ENCODE results near the gene WDFY4. TPM values are rescaled to one million over a fixed set of nuclear protein-coding genes. Genes with fewer than 3 reads are reported as not detected.

The WDFY4 gene
- polyA plus RNA-seq, 1 donor from 2014 or later = 78.7 TPM

DNA sequence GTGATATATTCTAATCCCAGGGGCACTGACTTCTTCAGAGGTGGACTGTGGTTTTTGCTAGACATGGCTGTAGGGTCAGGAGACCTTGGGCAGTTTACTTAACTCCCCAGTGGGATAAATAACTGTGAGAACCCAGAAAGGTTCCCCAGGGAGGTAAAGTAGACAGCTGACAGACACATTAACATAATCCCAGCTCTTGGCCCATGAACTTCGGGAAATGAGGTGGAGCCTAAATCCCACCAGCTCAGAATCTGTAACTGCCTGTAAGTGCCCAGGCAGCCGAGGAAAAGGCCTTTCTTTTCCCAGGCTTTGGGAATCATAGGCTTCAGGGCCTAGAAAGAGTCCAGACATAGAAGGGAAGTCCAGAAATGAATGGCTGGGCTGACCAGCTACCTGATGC, 149.0 kb downstream of the WDFY4 start:
- peak overlapping the region in 1 of 3 donors; percentile 48 for H3K27ac Mint-ChIP-seq
- H3K27me3 Mint-ChIP-seq = no peaks in the 10 kb centered on the region
- no peaks in the 10 kb centered on the region for H3K4me1 Mint-ChIP-seq
- H3K4me3 Mint-ChIP-seq = no peak overlapping the region
- H3K9me3 Mint-ChIP-seq = no peaks in the 10 kb centered on the region
- peaks cover 5% of the 10 kb centered on the region for H3K36me3 Mint-ChIP-seq

DNA sequence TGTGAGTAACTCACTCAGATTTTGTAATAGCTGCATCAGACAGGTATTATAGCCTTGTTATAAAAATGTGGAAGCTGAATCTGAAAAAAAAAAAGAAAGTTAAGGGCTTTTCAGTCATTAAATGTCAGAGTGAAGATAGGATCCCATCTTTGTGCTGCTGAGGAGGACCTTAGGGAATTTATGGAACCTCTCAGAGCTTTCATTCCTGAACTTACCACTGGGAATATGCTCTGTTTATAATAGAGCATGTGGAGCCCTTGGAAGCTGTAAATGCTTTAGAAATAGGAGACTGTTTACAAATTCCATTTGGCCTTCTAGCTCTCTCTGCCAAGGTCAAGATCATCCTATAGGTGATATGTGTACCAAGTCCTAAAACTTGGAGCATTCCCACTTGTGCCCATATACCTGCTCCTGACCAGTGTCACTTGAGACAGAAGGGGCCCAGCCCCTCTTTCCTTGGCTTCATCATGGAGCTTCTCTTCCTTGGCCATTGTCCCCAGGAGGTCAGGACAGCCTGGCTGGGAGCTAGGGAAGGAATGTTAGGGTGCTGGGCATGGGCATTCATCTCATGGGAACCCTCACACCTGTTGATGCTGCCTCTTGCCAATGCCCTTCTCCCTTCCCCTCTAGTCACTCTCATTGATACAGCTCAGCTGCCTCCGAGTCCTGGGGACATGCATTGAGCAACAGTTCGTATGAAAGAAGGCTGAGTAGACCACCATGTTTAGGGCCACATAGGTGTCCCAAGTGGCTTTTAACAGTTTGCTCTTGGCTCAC, 149.7 kb downstream of the WDFY4 start:
- Mint-ChIP-seq H3K4me3 (no peak overlapping the region), H3K27me3 (no peaks in the 10 kb centered on the region), H3K4me1 (no peaks in the 10 kb centered on the region), H3K9me3 (no peaks in the 10 kb centered on the region), H3K27ac (no peak overlapping the region), H3K36me3 (peaks cover 5% of the 10 kb centered on the region)

DNA sequence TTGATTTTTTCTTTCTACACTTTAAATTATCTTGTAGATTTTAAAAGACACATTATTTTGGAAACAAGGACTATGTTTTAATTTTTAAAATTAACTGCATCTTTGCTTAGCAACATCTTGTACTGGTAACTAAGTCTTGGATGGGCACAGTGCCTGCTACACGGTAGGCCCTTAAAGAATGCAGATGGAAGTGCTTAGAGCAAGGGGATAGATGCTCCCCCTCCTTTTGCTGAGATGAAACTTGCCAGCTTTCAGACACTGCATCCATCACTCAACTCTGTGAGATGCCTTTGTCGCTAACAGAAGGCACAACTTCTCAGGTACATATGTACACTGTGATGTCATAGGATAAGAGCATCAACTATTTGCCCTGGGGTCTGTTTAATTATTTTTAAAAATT, 151.1 kb downstream of the WDFY4 start:
- Mint-ChIP-seq H3K4me3 (no peak overlapping the region), H3K27me3 (no peaks in the 10 kb centered on the region), H3K36me3 (peaks cover 2% of the 10 kb centered on the region), H3K27ac (no peak overlapping the region), H3K9me3 (no peaks in the 10 kb centered on the region), H3K4me1 (peaks cover 0 to 2% (median 0%) of the 10 kb centered on the region in 3 donors)

DNA sequence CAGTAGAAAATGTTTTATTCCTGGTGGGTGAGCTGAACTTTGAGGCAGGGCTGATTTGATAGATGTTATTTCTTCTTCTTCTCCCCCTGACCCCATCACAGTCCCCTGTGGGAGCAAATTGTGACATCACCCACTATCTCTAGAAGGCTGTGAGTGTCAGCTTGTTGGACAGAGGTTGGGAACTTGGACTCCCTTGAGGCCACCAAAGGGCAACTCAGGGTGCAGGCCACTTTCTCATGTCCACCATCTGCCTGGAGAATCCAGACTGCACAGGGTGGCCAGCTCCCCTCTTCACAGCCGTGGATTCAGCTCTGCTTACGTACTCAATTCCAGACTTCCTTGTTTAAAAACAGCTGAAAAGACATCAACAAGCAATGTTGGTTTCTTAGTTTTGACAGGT, 151.9 kb downstream of the WDFY4 start:
- no peaks in the 10 kb centered on the region for H3K27me3 Mint-ChIP-seq
- no peak overlapping the region for H3K27ac Mint-ChIP-seq
- H3K4me1 Mint-ChIP-seq = peaks cover 0 to 2% (median 0%) of the 10 kb centered on the region in 3 donors
- peaks cover 2% of the 10 kb centered on the region for H3K36me3 Mint-ChIP-seq
- H3K4me3 Mint-ChIP-seq = no peak overlapping the region
- no peaks in the 10 kb centered on the region for H3K9me3 Mint-ChIP-seq

DNA sequence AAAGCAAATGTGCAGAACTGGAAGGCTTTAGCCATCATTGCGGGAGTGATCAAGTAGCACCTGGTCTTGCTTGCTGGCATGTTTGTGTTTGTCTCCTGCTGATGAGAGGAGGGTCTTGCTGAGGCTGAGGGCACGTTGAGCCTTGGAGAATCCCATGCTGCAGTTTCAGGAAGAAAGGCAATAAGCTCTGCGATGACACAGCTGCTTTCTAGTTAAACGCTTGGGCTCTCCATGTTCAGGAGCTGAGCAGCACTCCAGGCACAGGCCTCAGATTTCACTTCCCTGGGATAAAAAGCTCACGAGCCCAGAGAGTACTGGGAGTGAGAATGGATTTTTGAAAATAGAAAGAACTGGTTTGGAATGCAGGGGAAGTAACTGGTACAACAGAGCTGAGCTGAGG, 154.2 kb downstream of the WDFY4 start:
- no peaks in the 10 kb centered on the region for H3K27me3 Mint-ChIP-seq
- no peaks in the 10 kb centered on the region for H3K9me3 Mint-ChIP-seq
- H3K4me1 Mint-ChIP-seq = peaks cover 0 to 2% (median 0%) of the 10 kb centered on the region in 3 donors
- H3K4me3 Mint-ChIP-seq = peak overlapping the region in 1 of 4 donors; percentile 18
- H3K27ac Mint-ChIP-seq = peak overlapping the region in 1 of 3 donors; percentile 32
- peaks cover 2% of the 10 kb centered on the region for H3K36me3 Mint-ChIP-seq

DNA sequence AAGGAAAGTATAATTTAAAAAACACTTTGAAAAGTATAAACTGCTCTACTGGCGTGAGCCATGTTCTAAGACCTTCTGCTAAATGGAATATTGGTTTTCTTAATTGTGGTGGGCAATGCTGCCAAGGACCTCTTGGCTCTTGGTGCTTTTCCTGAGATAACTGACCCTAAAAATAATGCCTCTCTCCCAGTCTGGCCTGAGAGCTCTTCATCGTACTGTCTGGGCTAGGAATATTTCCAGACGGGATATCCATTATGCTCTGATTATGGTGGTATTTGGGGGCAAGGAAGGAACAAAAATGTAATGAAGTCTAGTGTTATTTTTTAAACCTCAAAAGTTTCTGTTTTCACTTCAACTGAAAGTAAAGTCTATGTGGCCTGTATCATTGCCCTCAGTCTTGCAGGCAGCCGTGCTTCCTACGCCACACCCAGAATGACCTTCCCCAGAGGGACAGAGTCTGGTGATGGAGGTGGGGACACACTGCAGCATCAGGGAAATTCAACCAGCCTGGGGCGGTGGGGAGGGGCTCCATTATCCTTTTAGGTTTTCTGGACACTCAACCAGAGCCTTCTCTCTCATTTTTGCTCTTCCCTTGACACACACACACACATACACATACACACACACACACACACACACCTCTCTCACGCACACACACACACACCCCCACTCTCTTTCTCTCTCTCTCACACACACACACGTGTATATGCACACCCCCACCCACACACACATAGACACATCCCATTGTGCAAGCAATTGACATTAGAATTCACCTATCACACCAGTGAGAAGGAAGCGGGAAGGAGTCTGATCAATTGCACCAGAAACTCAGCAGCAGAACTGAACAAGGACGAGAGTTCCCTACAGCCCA, 155.4 kb downstream of the WDFY4 start:
- H3K4me3 Mint-ChIP-seq = no peak overlapping the region
- H3K27me3 Mint-ChIP-seq = no peaks in the 10 kb centered on the region
- H3K36me3 Mint-ChIP-seq = peaks cover 2% of the 10 kb centered on the region
- no peaks in the 10 kb centered on the region for H3K9me3 Mint-ChIP-seq
- peaks cover 0 to 2% (median 0%) of the 10 kb centered on the region in 3 donors for H3K4me1 Mint-ChIP-seq
- H3K27ac Mint-ChIP-seq = peak overlapping the region in 1 of 3 donors; percentile 93

DNA sequence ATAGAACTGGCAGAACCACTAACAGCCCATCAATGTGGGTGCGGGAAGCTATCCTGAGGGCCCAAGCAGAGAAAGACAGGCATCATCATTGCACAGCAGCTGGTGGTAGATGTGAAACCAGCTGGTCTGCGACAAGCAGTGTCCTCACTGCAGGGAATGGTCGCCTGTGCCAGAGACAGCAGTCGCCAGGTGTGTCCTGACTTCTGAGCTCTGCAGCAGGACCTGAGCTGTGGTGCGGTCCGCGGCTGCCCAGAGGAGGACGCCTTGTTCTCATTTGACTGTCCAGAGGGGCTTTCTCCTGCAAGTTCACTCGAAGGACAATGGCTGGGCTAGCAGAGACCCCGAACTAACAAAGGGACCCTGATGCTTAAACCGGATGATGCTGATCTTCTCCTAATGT, 157.6 kb downstream of the WDFY4 start:
- no peaks in the 10 kb centered on the region for H3K9me3 Mint-ChIP-seq
- peaks cover 0 to 2% (median 0%) of the 10 kb centered on the region in 3 donors for H3K4me1 Mint-ChIP-seq
- H3K27ac Mint-ChIP-seq = no peak overlapping the region
- no peaks in the 10 kb centered on the region for H3K27me3 Mint-ChIP-seq
- H3K4me3 Mint-ChIP-seq = no peak overlapping the region
- peaks cover 1% of the 10 kb centered on the region for H3K36me3 Mint-ChIP-seq

DNA sequence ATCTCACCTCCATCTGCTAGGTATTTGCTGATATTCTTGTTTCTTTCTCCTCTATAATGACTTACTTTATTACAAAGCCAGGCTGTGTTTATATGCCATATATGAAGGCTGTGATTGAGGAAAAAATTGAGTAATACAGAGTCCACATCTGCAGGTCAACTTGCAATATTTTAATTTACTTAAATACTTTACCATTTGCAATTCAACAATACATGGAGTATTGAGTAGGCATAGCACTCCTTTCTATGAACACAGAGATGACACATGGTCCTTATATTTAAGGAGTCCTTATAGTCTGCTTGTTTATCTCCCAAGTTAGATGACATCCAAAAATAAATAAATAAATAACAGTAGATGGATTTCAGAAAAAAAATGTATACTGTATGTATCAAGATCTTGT, 158.5 kb downstream of the WDFY4 start:
- no peak overlapping the region for H3K4me3 Mint-ChIP-seq
- peaks cover 0 to 2% (median 0%) of the 10 kb centered on the region in 3 donors for H3K4me1 Mint-ChIP-seq
- H3K36me3 Mint-ChIP-seq = no peaks in the 10 kb centered on the region
- no peaks in the 10 kb centered on the region for H3K9me3 Mint-ChIP-seq
- no peaks in the 10 kb centered on the region for H3K27me3 Mint-ChIP-seq
- no peak overlapping the region for H3K27ac Mint-ChIP-seq

DNA sequence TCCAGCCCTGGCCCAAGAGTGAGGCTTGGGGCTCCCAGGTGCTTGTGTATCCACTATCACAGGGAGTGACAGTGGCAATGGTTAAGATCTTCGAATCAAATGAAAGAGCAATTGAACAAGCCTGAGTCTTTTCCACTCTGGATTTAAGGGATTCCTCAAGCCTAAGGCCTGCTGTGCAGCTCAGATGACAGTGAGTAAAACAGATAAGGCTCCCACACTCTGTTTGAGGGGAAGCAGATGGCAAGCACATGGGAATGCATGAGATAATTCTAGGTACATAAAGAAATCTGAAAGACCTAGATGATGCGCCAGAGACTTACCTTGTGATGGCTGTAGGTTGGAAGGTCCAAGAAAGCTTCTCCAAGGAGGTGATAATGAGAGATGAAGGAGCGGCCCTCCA, 159.9 kb downstream of the WDFY4 start:
- no peaks in the 10 kb centered on the region for H3K27me3 Mint-ChIP-seq
- no peaks in the 10 kb centered on the region for H3K9me3 Mint-ChIP-seq
- no peak overlapping the region for H3K4me3 Mint-ChIP-seq
- H3K27ac Mint-ChIP-seq = peak overlapping the region in 1 of 3 donors; percentile 61
- H3K4me1 Mint-ChIP-seq = peaks cover 0 to 2% (median 0%) of the 10 kb centered on the region in 3 donors
- peaks cover 1% of the 10 kb centered on the region for H3K36me3 Mint-ChIP-seq

DNA sequence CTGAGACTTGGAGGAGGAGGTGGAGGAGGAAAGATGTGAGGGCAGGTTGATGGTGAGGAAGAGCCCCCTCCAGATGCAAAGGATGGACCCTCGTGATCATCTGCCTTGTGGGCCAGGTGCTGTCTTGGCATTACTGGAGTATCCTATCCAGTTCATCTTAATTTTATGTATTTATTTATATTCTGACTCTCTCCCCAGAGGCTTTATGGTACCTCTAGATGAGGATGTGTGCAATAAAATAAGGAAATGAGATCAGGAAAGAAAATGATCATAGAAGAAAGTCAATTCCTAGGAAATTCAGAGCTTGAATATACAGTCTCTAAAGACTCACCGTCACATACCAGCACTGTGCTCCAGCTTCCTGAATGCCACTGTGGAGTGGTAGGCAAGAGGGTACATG, 160.8 kb downstream of the WDFY4 start:
- Mint-ChIP-seq H3K27ac (peak overlapping the region in 1 of 3 donors; percentile 78), H3K4me1 (peaks cover 0 to under 1% (median 0%) of the 10 kb centered on the region in 3 donors), H3K27me3 (no peaks in the 10 kb centered on the region), H3K9me3 (no peaks in the 10 kb centered on the region), H3K36me3 (peaks cover 1% of the 10 kb centered on the region), H3K4me3 (no peak overlapping the region)

DNA sequence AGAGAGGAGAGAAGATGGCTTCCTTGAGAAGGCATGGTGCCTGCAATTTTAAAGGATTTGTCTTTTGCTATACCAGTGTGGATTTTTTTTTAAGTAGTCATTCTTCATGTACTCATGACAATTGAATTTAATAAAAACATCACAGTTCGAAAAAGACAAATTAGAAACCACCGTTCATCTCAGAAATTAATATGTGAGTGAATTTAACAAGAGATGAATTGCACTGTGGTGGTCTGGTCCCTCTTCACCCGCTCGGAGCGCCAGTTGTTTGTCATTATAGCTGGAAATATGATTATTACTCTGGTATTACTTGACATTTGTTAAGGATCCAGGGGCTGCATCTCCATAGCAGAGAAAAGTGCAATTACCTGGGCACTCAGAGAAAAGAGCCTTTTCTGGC, 163.0 kb downstream of the WDFY4 start:
- no peak overlapping the region for H3K4me3 Mint-ChIP-seq
- H3K27me3 Mint-ChIP-seq = no peaks in the 10 kb centered on the region
- H3K36me3 Mint-ChIP-seq = peaks cover 5% of the 10 kb centered on the region
- no peaks in the 10 kb centered on the region for H3K9me3 Mint-ChIP-seq
- no peaks in the 10 kb centered on the region for H3K4me1 Mint-ChIP-seq
- H3K27ac Mint-ChIP-seq = peak overlapping the region in 1 of 3 donors; percentile 39

DNA sequence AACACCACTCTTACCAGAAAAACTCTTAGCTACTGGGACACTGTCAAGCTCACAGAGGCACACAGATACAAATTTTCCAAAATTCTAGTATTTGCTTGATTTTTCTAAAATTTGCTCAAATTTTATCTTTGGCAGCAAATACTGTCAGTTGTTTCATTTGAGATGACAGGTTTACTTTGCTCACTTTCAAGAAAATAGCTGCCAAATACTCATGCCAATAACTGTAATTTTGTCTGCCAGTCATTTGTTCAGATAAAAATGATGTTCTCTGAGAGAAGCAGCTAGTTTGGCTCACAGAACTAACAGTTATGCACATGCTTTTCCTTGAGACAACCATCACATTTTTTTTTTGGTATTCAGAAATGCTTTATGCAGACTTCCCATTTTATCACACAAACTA, 172.2 kb downstream of the WDFY4 start:
- Mint-ChIP-seq H3K4me1 (peaks cover 0 to 6% (median 1%) of the 10 kb centered on the region in 3 donors), H3K27me3 (no peaks in the 10 kb centered on the region), H3K36me3 (peaks cover 13% of the 10 kb centered on the region), H3K9me3 (peaks cover 0 to 2% (median 2%) of the 10 kb centered on the region in 3 donors), H3K4me3 (no peak overlapping the region), H3K27ac (no peak overlapping the region)

DNA sequence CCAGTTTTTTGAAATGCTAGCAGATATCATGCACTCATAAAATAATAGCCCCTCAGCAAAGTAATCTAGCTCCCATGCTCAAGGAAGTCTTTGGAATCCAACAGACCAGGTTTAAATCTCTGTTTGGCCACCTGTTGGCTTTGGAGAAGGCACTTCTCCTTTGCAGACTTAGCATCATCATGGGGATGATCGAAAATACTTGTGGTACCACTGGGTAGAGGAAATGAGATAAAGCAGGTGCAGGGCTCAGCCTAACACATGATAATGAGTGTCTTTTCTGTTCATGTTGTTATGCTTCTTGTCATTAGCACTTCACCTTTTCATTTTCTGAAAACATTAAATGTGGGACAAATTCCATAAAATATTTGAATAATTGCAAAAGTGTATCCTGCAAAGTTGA, 187.6 kb downstream of the WDFY4 start:
- peaks cover 0 to 7% (median 4%) of the 10 kb centered on the region in 3 donors for H3K4me1 Mint-ChIP-seq
- H3K4me3 Mint-ChIP-seq = no peak overlapping the region
- no peaks in the 10 kb centered on the region for H3K9me3 Mint-ChIP-seq
- peaks cover 7% of the 10 kb centered on the region for H3K36me3 Mint-ChIP-seq
- peak overlapping the region in 1 of 3 donors; percentile 40 for H3K27ac Mint-ChIP-seq
- H3K27me3 Mint-ChIP-seq = no peaks in the 10 kb centered on the region

DNA sequence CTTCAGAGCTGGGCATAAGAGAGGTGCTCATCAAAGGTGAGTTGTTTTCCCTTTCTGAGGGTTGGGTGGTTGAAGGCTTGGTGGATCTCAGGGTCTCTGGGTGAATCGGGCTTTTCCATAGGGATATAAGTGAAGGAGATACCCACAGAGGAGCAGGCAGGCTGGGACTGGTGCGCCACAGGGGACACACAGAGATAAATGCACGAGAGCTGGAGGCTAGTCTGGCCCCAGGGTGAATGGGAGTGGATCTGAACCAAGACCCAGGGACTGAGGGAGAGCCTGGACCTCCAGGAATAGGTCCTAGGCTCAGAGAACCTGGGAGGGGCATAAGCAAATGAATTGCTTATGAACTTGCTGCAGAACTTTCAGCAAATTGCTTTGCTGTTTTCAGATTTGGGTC, 193.4 kb downstream of the WDFY4 start:
- Mint-ChIP-seq H3K4me3 (no peak overlapping the region), H3K27me3 (no peaks in the 10 kb centered on the region), H3K27ac (no peak overlapping the region), H3K36me3 (peaks cover 13% of the 10 kb centered on the region), H3K4me1 (peaks cover 0 to 2% (median 0%) of the 10 kb centered on the region in 3 donors), H3K9me3 (no peaks in the 10 kb centered on the region)

DNA sequence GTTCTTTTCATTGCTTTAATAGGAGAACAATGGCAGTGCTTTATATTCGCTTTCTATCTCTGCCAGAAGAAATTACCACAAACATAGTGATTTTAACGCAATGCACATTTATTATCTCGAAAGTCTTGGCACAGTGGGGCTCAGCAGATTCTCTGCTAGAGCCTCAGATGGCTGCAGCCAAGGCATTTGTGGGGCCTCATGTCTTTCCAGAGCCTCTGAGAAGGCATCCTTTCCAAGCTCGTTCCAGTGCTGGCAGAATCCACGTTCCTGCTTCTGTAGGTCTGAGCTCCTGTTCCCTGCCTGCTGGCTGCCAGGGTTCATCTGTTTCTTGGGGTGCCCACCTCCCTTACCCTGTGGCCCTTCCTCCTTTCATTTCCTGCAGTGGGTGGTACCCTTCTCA, 194.8 kb downstream of the WDFY4 start:
- Mint-ChIP-seq H3K27ac (no peak overlapping the region), H3K9me3 (no peaks in the 10 kb centered on the region), H3K4me1 (peaks cover 0 to 2% (median 0%) of the 10 kb centered on the region in 3 donors), H3K4me3 (no peak overlapping the region), H3K36me3 (peaks cover 13% of the 10 kb centered on the region), H3K27me3 (no peaks in the 10 kb centered on the region)

Data from IgD-negative memory B cell (primary cell).